ENCODE measurements around the gene IL17RC.
"Not testable (repeated sequence)": the region's sequence is repeated elsewhere in the genome, so short reads cannot be mapped to it uniquely, and the experiment has no call there.

Gene IL17RC

GRCh38 chr3:9916734-9917680 lies at the start of gene IL17RC:
TSS of gene IL17RC (plus strand) at chr3:9917098. CDS start at chr3:9917316, 218 bp downstream.
- H3K4me3 ChIP-seq (ENCODE audit: low read depth, low read length), result peak within 1 kb of the TSS; percentile 58

GRCh38 chr3:9867106-9867505 lies 49.8 kb upstream of the IL17RC start:
- H3K4me3 ChIP-seq (ENCODE audit: low read depth, low read length), result no peak overlapping the region

- no peak overlapping the region for H3K4me3 ChIP-seq (ENCODE audit: low read depth, low read length)
Observed at GRCh38 chr3:9869955-9870354, 46.9 kb upstream of the IL17RC start.

- H3K4me3 ChIP-seq (ENCODE audit: low read depth, low read length), result no peak overlapping the region
Observed at GRCh38 chr3:9870978-9871377, 45.9 kb upstream of the IL17RC start.

- H3K4me3 ChIP-seq (ENCODE audit: low read depth, low read length), result not testable (repeated sequence)
Observed at GRCh38 chr3:9872067-9872466, 44.8 kb upstream of the IL17RC start.

GRCh38 chr3:9875448-9875847 lies 41.5 kb upstream of the IL17RC start:
- no peak overlapping the region for H3K4me3 ChIP-seq (ENCODE audit: low read depth, low read length)

GRCh38 chr3:9876255-9876654 lies 40.6 kb upstream of the IL17RC start:
- not testable (repeated sequence) for H3K4me3 ChIP-seq (ENCODE audit: low read depth, low read length)

- H3K4me3 ChIP-seq (ENCODE audit: low read depth, low read length), result no peak overlapping the region
Observed at GRCh38 chr3:9876991-9877390, 39.9 kb upstream of the IL17RC start.

- no peak overlapping the region for H3K4me3 ChIP-seq (ENCODE audit: low read depth, low read length)
Observed at GRCh38 chr3:9878700-9879099, 38.2 kb upstream of the IL17RC start.

GRCh38 chr3:9879830-9880549 lies 36.9 kb upstream of the IL17RC start, which contains the start of gene CIDEC:
TSS of gene CIDEC (minus strand) at chr3:9880253. CDS start at chr3:9878486, 1,767 bp downstream.
- no peak within 1 kb of the TSS for H3K4me3 ChIP-seq (ENCODE audit: low read depth, low read length)

GRCh38 chr3:9881441-9881840 lies 35.5 kb upstream of the IL17RC start:
- no peak overlapping the region for H3K4me3 ChIP-seq (ENCODE audit: low read depth, low read length)

GRCh38 chr3:9883706-9884554 lies 33.0 kb upstream of the IL17RC start:
- H3K4me3 ChIP-seq (ENCODE audit: low read depth, low read length), result no peak overlapping the region

- no peak overlapping the region for H3K4me3 ChIP-seq (ENCODE audit: low read depth, low read length)
Observed at GRCh38 chr3:9884555-9885165, 32.2 kb upstream of the IL17RC start.

- no peak overlapping the region for H3K4me3 ChIP-seq (ENCODE audit: low read depth, low read length)
Observed at GRCh38 chr3:9886328-9886727, 30.6 kb upstream of the IL17RC start.

- H3K4me3 ChIP-seq (ENCODE audit: low read depth, low read length), result no peak overlapping the region
Observed at GRCh38 chr3:9887480-9887879, 29.4 kb upstream of the IL17RC start.

GRCh38 chr3:9888540-9888939 lies 28.4 kb upstream of the IL17RC start:
- H3K4me3 ChIP-seq (ENCODE audit: low read depth, low read length), result no peak overlapping the region

- no peak overlapping the region for H3K4me3 ChIP-seq (ENCODE audit: low read depth, low read length)
Observed at GRCh38 chr3:9889405-9889804, 27.5 kb upstream of the IL17RC start.

- peak within 1 kb of the TSS; percentile 92 for H3K4me3 ChIP-seq (ENCODE audit: low read depth, low read length)
Observed at GRCh38 chr3:9890249-9891071, 26.4 kb upstream of the IL17RC start, which contains the start of gene JAGN1. TSS of gene JAGN1 (plus strand) at chr3:9890610. CDS start at chr3:9890723, 113 bp downstream.

GRCh38 chr3:9891072-9891622 lies 25.8 kb upstream of the IL17RC start:
- H3K4me3 ChIP-seq (ENCODE audit: low read depth, low read length), result peak overlapping the region; percentile 92
